K562 (cell line): ENCODE measurements around the gene CHEK2. TPM values are rescaled to one million over a fixed set of nuclear protein-coding genes. Genes with fewer than 3 reads are reported as not detected.
"Not testable (repeated sequence)": the region's sequence is repeated elsewhere in the genome, so short reads cannot be mapped to it uniquely, and the experiment has no call there.

Experiments used
- ATAC-seq: fragments of 200-7000 bp; cut with Tn5 transposase; 3 replicates; pipeline ENCODE4 v1.9.1; 2020; ENCODE audit warnings: moderate library complexity
- BruUV-seq: library from RNA; stranded (reverse); fragments of 400-500 nt; replicated peaks from 2 replicates; lab custom pipeline; 2021; lab: Mats Ljungman, UMichigan
- CTCF ChIA-PET: fragments of 300-600 bp; formaldehyde crosslinking; extraction: SDS; loops from one replicate; lab custom pipeline; 2021; ENCODE audit warnings: low intra/inter-chr PET ratio; lab: Yijun Ruan, JAX
- POLR2A ChIA-PET: fragments of 300-600, 350-650 bp; sonication (Branson Sonifier 250); formaldehyde crosslinking; extraction: SDS; loops from one replicate; lab custom pipeline; 2021; ENCODE audit warnings: antibody characterized with exemption, inconsistent platforms; lab: Yijun Ruan, JAX
- DNase-seq, 4 experiments: peaks; one replicate each; pipeline versions ENCODE4 v3.0.0 to v3.0.0-alpha.2; 2011 to 2018; ENCODE audit warnings: low spot score in 3 of 4, mixed read lengths in 3 of 4; ENCODE audit errors: extremely low read depth in 1 of 4
- FAIRE-seq: peaks from 2 replicates; lab custom pipeline; 2011; peaks lifted over from hg19 to GRCh38; lab: Jason Lieb, UNC
- H2AFZ ChIP-seq: 2 replicates; pipeline ENCODE4 v1.6.0; 2011; ENCODE audit warnings: low read depth, low read length, control low read depth, inconsistent platforms
- H3K27ac ChIP-seq: fragments of 200-600 bp; 3 replicates; pipeline ENCODE4 v1.8.0; 2011; ENCODE audit warnings: low read depth, mild to moderate bottlenecking, control low read depth, inconsistent platforms, low read length, moderate library complexity, mixed read lengths; ENCODE audit errors: extremely low read depth
- H3K27me3 ChIP-seq, 2 experiments: fragments of 300-600 bp in 1 of 2; 2 replicates in 1 of 2; 3 replicates in 1 of 2; pipeline versions ENCODE4 v1.6.0 to v1.8.0; 2011; ENCODE audit warnings: inconsistent platforms in 2 of 2, low read length in 2 of 2, mild to moderate bottlenecking in 1 of 2, mixed read lengths in 1 of 2, moderate library complexity in 1 of 2; ENCODE audit not compliant: control insufficient read depth in 2 of 2, insufficient read depth in 2 of 2
- H3K36me3 ChIP-seq: fragments of 300-600 bp; 3 replicates; pipeline ENCODE4 v1.8.0; 2011; ENCODE audit warnings: mild to moderate bottlenecking, low read length, inconsistent platforms; ENCODE audit not compliant: control insufficient read depth, insufficient read depth
- H3K4me1 ChIP-seq, 2 experiments: fragments of 200-600 bp in 1 of 2; replicated peaks in 1 of 2; 2 replicates in 1 of 2; 3 replicates in 1 of 2; pipeline versions ENCODE4 v1.5.1 to v1.8.0; 2011; ENCODE audit warnings: inconsistent platforms in 2 of 2, low read length in 2 of 2, mild to moderate bottlenecking in 1 of 2, mixed read lengths in 1 of 2, moderate library complexity in 1 of 2; ENCODE audit not compliant: control insufficient read depth in 2 of 2, insufficient read depth in 2 of 2
- H3K4me2 ChIP-seq: 2 replicates; pipeline ENCODE4 v1.6.1; 2011; ENCODE audit warnings: low read length, control low read depth, inconsistent platforms, mixed read lengths; ENCODE audit not compliant: insufficient read depth
- H3K4me3 ChIP-seq: fragments of 200-600 bp; sonication (generic), shearing (Covaris generic); 2 replicates; pipeline ENCODE4 v1.5.1; 2016; ENCODE audit warnings: control low read depth, inconsistent platforms
- H3K79me2 ChIP-seq: fragments of 200-600 bp; 3 replicates; pipeline ENCODE4 v1.8.0; 2011; ENCODE audit warnings: low read length, inconsistent platforms; ENCODE audit not compliant: control insufficient read depth, insufficient read depth
- H3K9ac ChIP-seq, 2 experiments: 2 replicates each; pipeline versions ENCODE4 v1.6.0 to v1.6.1; 2011; ENCODE audit warnings: low read depth in 2 of 2, low read length in 2 of 2, control low read depth in 1 of 2, inconsistent platforms in 1 of 2, mild to moderate bottlenecking in 1 of 2, mixed read lengths in 1 of 2; ENCODE audit not compliant: insufficient read depth in 1 of 2
- H3K9me1 ChIP-seq: one replicate; pipeline ENCODE4 v1.6.0; 2011; ENCODE audit warnings: inconsistent platforms, mild to moderate bottlenecking, low read length, moderate library complexity; ENCODE audit not compliant: control insufficient read depth, insufficient read depth
- H3K9me3 ChIP-seq: replicated peaks from 2 replicates; pipeline ENCODE4 v1.5.1; 2011; ENCODE audit warnings: low read depth, low read length, inconsistent platforms; ENCODE audit not compliant: control insufficient read depth, insufficient read depth
- H4K20me1 ChIP-seq: replicated peaks from 2 replicates; pipeline ENCODE4 v1.6.1; 2011; ENCODE audit warnings: low read length, inconsistent platforms, mixed read lengths; ENCODE audit not compliant: control insufficient read depth, insufficient read depth
- CCNT2 ChIP-seq: IDR thresholded peaks from 2 replicates; pipeline ENCODE4 v1.6.1; 2011; ENCODE audit warnings: borderline replicate concordance, low read depth, mild to moderate bottlenecking, moderate library complexity, mixed read lengths, low read length; ENCODE audit not compliant: insufficient read length; ENCODE audit errors: extremely low read depth
- E2F6 ChIP-seq, 2 experiments: IDR thresholded peaks; 2 replicates each; pipeline ENCODE4 v1.6.1; 2011; ENCODE audit warnings: borderline replicate concordance in 1 of 2, control low read depth in 1 of 2, low read depth in 1 of 2, low read length in 1 of 2, mild to moderate bottlenecking in 1 of 2, mixed read lengths in 1 of 2, moderate library complexity in 1 of 2; ENCODE audit not compliant: insufficient read depth in 1 of 2, insufficient read length in 1 of 2, poor library complexity in 1 of 2, severe bottlenecking in 1 of 2; ENCODE audit errors: extremely low read depth in 1 of 2
- L3MBTL2 ChIP-seq: fragments of 450-650 bp; IDR thresholded peaks from 2 replicates; pipeline ENCODE4 v1.6.1; 2016; ENCODE audit warnings: mild to moderate bottlenecking, moderate library complexity
- MAX ChIP-seq: sonication (generic); formaldehyde crosslinking; IDR thresholded peaks from 2 replicates; pipeline ENCODE4 v1.9.0; 2022; ENCODE audit warnings: mild to moderate bottlenecking, missing genetic modification reagents
- NKRF ChIP-seq: fragments of 450-650 bp; IDR thresholded peaks from 2 replicates; pipeline ENCODE4 v1.6.1; 2016; ENCODE audit warnings: borderline replicate concordance
- PHF8 ChIP-seq: fragments of 200-600 bp; sonication (generic); IDR thresholded peaks from 2 replicates; pipeline ENCODE4 v1.6.1; 2012; ENCODE audit warnings: mixed run types, mild to moderate bottlenecking, inconsistent platforms, low read length, moderate library complexity, borderline replicate concordance
- RBFOX2 ChIP-seq: fragments of 200-400 bp; formaldehyde crosslinking; IDR thresholded peaks from 2 replicates; pipeline ENCODE4 v1.6.1; 2017; ENCODE audit warnings: low read depth, mild to moderate bottlenecking, low read length, moderate library complexity
- SMAD4 ChIP-seq: fragments of 250-450 bp; sonication (Bioruptor Pico); conservative IDR thresholded peaks from 2 replicates; pipeline ENCODE4 v1.8.0; 2021; ENCODE audit warnings: inconsistent platforms, mild to moderate bottlenecking, moderate library complexity
- ZBTB7A ChIP-seq: IDR thresholded peaks from 2 replicates; pipeline ENCODE4 v1.6.1; 2011; ENCODE audit warnings: low read depth, mild to moderate bottlenecking, low read length, moderate library complexity, borderline replicate concordance; ENCODE audit not compliant: control insufficient read depth
- ZFX ChIP-seq: sonication (generic); formaldehyde crosslinking; IDR thresholded peaks from 2 replicates; pipeline ENCODE4 v1.8.0; 2022; ENCODE audit warnings: mild to moderate bottlenecking, missing genetic modification reagents, moderate library complexity
- ZNF766 ChIP-seq: fragments of 200-800 bp; sonication (Bioruptor generic); conservative IDR thresholded peaks from 2 replicates; pipeline ENCODE4 v1.6.1; 2016; ENCODE audit warnings: missing genetic modification characterization, missing compliant biosample characterization
- WGBS: fragments of 100-300 bp; shearing (Covaris generic); methylation state at CpG from one replicate; pipeline ENCODE4 v1.1.6; 2016; ENCODE audit warnings: low coverage, mixed read lengths; ENCODE audit not compliant: insufficient coverage; ENCODE audit errors: missing lambda C conversion rate; 5-methylcytosine and 5-hydroxymethylcytosine counted together
- in situ Hi-C: fragments of 300-500 bp; cut with MboI; formaldehyde crosslinking; loops from 4 replicates; pipeline ENCODE4 v1.15.0; 2018; ENCODE audit warnings: inconsistent platforms, mixed read lengths
- intact Hi-C: fragments of 100-400 bp; cut with micrococcal nuclease; formaldehyde crosslinking; loops from 2 replicates; pipeline ENCODE4 v1.14.2; 2022
- polyA plus RNA-seq, 8 experiments: library from polyadenylated mRNA; depleted of rRNA in 4 of 8; stranded (reverse) in 5 of 8; unstranded in 3 of 8; fragments of >200 nt; fragmentation: Nextera tagmentation in 2 of 8; fragmentation: Illumina TruSeq in 1 of 8; extraction: Ambion mirVana in 2 of 8; extraction: Trizol in 1 of 8; gene quantifications; 2 replicates each; pipeline versions ENCODE4 v1.2.1 to v1.2.3, GENCODE V29; 2011 to 2014; ENCODE audit warnings: inconsistent platforms in 1 of 8, missing spikeins in 1 of 8
- total RNA-seq, 7 experiments: library from RNA; depleted of rRNA in 6 of 7; stranded (reverse); fragments of >200 nt in 6 of 7; fragmentation: Illumina TruSeq in 2 of 7; extraction: Trizol in 2 of 7; gene quantifications; 2 replicates each; pipeline versions ENCODE4 v1.2.1 to v1.2.3, GENCODE V29; 2011 to 2021; ENCODE audit warnings: low replicate concordance in 1 of 7
- TF ChIP-seq, protein P1 (sequence below): fragments of 200-800 bp; sonication (Bioruptor generic); IDR thresholded peaks from 2 replicates; pipeline ENCODE4 v1.6.1; 2017; ENCODE audit warnings: missing genetic modification characterization, missing compliant biosample characterization

CHEK2 gene
- total and polyA plus RNA-seq, 9 of the 15 experiments (the other 6 are each of a cell fraction or from before 2014, with no cell fraction given), result 28.7 to 102 (median 58.0) TPM

GRCh38 chr22:28679611-28680287 is 61.9 kb downstream of the CHEK2 start, which contains the start of gene TTC28:
Gene TTC28, minus strand, starts transcription at chr22:28679840. Its CDS starts 117 bp downstream, at chr22:28679723.
- ATAC-seq, H4K20me1 ChIP-seq, FAIRE-seq, POLR2A ChIA-PET, H3K36me3 ChIP-seq, H3K9me3 ChIP-seq, H3K79me2 ChIP-seq, H3K27me3 ChIP-seq, in situ Hi-C loops, H3K9me1 ChIP-seq, H3K4me1 ChIP-seq: not testable (repeated sequence)
- H3K4me3 ChIP-seq, result peak within 1 kb of the TSS; percentile 57
- DNase-seq, result peak; percentile 54 to 84 (median 72)
- peak within 1 kb of the TSS; percentile 90 for H2AFZ ChIP-seq
- BruUV-seq, result TSS peak; percentile 81
- 2% methylated on average over 33 of the region's 101 CpGs for whole genome bisulfite sequencing
- peak within 1 kb of the TSS; percentile 60 to 94; a peak in 3 of 4 replicates for H3K9ac ChIP-seq
- H3K4me2 ChIP-seq, result peak within 1 kb of the TSS; percentile 62
- intact Hi-C loops, result loop anchor here (10.0 kb wide), 1 partner anchor 75 kb away; no protein-coding TSS in a partner anchor
- CTCF ChIA-PET, result interaction anchor here (0.6 kb wide), 1 partner anchor 336 kb away, joined by 3 read pairs; no protein-coding TSS in a partner anchor
- H3K27ac ChIP-seq, result peak within 1 kb of the TSS; percentile 68; the same call in 2 of the 3 replicates
- peak; percentile 53; the same call in 1 of the 2 replicates for TF ChIP-seq PHF8
- TF ChIP-seq SMAD4, result peak; percentile 74
- TF ChIP-seq L3MBTL2, result peak; percentile 88
- TF ChIP-seq, protein P1, sequence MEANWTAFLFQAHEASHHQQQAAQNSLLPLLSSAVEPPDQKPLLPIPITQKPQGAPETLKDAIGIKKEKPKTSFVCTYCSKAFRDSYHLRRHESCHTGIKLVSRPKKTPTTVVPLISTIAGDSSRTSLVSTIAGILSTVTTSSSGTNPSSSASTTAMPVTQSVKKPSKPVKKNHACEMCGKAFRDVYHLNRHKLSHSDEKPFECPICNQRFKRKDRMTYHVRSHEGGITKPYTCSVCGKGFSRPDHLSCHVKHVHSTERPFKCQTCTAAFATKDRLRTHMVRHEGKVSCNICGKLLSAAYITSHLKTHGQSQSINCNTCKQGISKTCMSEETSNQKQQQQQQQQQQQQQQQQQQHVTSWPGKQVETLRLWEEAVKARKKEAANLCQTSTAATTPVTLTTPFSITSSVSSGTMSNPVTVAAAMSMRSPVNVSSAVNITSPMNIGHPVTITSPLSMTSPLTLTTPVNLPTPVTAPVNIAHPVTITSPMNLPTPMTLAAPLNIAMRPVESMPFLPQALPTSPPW (CRISPR knock-in tag), result peak; percentile 87
- TF ChIP-seq CCNT2, result peak; percentile 1
- TF ChIP-seq ZFX (CRISPR knock-in tag), result peak; percentile 5; the same call in 1 of the 2 replicates
- peak in 1 of 2 experiments; percentile 43 for TF ChIP-seq E2F6 (IDR thresholded peaks at IDR 0.05; ENCODE audit: borderline replicate concordance in 1 of 2, extremely low read depth in 1 of 2, insufficient read depth in 1 of 2, insufficient read length in 1 of 2, low read depth in 1 of 2, low read length in 1 of 2, poor library complexity in 1 of 2, severe bottlenecking in 1 of 2)
- TF ChIP-seq MAX, result 0 out of 2 replicates have a peak, but pooled peaks have one; percentile 15
- peak; percentile 62 for TF ChIP-seq RBFOX2
- TF ChIP-seq ZNF766 (CRISPR knock-in tag), result peak; percentile 67; the same call in 1 of the 2 replicates
- TF ChIP-seq NKRF, result 0 out of 2 replicates have a peak, but pooled peaks have one; percentile 19
- TF ChIP-seq ZBTB7A, result peak; percentile 56; the same call in 1 of the 2 replicates
